Neural crest cell (in vitro differentiated cells): Measurements from ENCODE around the gene AKT3. TPM values are rescaled to one million over a fixed set of nuclear protein-coding genes. Genes with fewer than 3 reads are reported as not detected.

Experiments
- DNase-seq: peaks from one replicate; pipeline ENCODE4 v3.0.0; 2021; ENCODE audit warnings: low read depth, mixed read lengths, low spot score
- H3K27ac Mint-ChIP-seq: one replicate; pipeline ENCODE4 v1.8.0; 2021; ENCODE audit warnings: mild to moderate bottlenecking, mixed read lengths; ENCODE audit not compliant: unreplicated experiment
- H3K27me3 Mint-ChIP-seq: 2 replicates; pipeline ENCODE4 v1.8.0; 2021; ENCODE audit warnings: low read depth, mild to moderate bottlenecking, mixed read lengths
- H3K36me3 Mint-ChIP-seq: 2 replicates; pipeline ENCODE4 v1.8.0; 2021; ENCODE audit warnings: low read depth, mild to moderate bottlenecking, mixed read lengths
- H3K4me1 Mint-ChIP-seq: 2 replicates; pipeline ENCODE4 v1.8.0; 2021; ENCODE audit warnings: mixed read lengths
- H3K4me3 Mint-ChIP-seq: one replicate; pipeline ENCODE4 v1.8.0; 2021; ENCODE audit warnings: mild to moderate bottlenecking, mixed read lengths
- H3K9me3 Mint-ChIP-seq: 2 replicates; pipeline ENCODE4 v1.8.0; 2021; ENCODE audit warnings: mixed read lengths
- total RNA-seq: library from RNA; stranded (reverse); gene quantifications from 2 replicates; pipeline ENCODE4 v1.2.1, GENCODE V29; 2021
- TF ChIP-seq, protein P1 (sequence below): fragments of 200-600 bp; sonication (generic); conservative IDR thresholded peaks from 2 replicates; pipeline ENCODE4 v1.5.0; 2021; ENCODE audit warnings: antibody characterized with exemption, mild to moderate bottlenecking

The AKT3 gene
- total RNA-seq, 1 donor from 2014 or later, result 38.2 TPM

DNA sequence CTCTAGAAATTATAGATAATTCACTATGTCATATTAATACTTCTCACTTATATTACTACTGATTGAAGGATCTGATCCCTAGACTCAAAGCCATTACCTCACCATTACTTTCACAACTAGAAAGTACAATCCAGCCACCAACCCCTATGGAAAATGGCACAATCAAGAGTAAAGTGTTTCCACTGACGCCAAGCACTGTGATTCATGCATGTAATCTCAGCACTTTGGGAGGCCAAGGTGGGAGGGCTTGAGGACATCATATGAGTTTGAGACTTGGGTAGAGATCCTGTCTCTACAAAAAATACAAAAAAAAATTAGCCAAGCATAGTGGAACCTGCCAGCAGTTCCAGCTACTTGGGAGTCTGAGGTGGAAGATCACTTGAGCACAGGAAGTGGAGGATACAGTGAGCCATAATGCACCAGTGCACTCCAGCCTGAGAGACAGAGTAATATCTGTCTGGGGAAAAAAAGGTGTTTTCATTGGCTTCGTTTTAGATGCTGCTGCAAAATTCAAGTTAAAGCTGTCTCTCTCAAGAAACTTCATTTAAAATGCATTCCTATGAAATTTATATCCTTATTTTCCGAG is 126.5 kb downstream of the AKT3 start:
- DNase-seq, result no peak
- TF ChIP-seq, protein P1, sequence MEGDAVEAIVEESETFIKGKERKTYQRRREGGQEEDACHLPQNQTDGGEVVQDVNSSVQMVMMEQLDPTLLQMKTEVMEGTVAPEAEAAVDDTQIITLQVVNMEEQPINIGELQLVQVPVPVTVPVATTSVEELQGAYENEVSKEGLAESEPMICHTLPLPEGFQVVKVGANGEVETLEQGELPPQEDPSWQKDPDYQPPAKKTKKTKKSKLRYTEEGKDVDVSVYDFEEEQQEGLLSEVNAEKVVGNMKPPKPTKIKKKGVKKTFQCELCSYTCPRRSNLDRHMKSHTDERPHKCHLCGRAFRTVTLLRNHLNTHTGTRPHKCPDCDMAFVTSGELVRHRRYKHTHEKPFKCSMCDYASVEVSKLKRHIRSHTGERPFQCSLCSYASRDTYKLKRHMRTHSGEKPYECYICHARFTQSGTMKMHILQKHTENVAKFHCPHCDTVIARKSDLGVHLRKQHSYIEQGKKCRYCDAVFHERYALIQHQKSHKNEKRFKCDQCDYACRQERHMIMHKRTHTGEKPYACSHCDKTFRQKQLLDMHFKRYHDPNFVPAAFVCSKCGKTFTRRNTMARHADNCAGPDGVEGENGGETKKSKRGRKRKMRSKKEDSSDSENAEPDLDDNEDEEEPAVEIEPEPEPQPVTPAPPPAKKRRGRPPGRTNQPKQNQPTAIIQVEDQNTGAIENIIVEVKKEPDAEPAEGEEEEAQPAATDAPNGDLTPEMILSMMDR, result no peak
- Mint-ChIP-seq H3K4me1 (peaks cover 37% of the 10 kb centered on the region), H3K9me3 (peaks cover 4% of the 10 kb centered on the region), H3K27me3 (no peaks in the 10 kb centered on the region), H3K36me3 (peaks cover 10% of the 10 kb centered on the region), H3K27ac (no peak overlapping the region), H3K4me3 (no peak overlapping the region)

DNA sequence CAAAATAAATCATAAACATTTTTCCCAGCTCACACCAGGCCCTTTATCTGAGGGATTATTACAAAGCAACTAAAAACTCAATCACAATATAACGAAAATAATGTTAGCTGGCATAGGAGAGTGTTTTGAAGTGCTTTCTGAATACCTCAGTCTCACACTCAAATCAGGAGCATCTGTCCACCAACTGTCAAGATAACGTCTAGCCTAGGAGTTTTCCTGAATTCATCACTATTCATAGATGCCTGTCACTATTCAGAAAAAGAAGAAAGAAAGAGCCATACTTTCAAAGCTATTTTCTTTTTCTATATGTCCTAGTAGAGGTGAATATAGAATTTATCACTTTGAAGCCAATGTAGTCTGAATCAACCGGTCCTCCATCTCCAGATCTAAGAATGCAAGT is 127.0 kb downstream of the AKT3 start:
- H3K4me3 Mint-ChIP-seq, result no peak overlapping the region
- peaks cover 10% of the 10 kb centered on the region for H3K36me3 Mint-ChIP-seq
- TF ChIP-seq, protein P1, result no peak
- peaks cover 37% of the 10 kb centered on the region for H3K4me1 Mint-ChIP-seq
- no peaks in the 10 kb centered on the region for H3K27me3 Mint-ChIP-seq
- DNase-seq, result no peak
- H3K9me3 Mint-ChIP-seq, result peaks cover 4% of the 10 kb centered on the region
- no peak overlapping the region for H3K27ac Mint-ChIP-seq

DNA sequence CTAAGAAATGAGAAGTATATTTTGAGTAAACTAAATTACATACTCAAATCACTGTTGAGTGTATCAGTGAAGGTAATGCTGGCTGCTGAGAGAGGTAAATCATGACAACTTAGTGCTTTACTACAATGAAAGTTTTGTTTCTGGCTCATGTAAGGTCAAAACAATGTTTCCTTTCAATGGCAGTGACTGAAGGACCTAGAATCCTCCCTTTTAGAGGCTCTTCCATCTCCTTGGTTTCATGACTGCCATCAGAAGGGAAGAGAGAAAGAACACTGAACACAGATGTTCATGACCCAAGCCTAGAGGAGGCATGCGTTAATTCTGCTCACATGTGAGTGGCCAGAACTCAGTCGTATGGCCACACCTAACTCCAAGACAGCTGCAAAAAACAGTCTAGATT is 130.6 kb downstream of the AKT3 start:
- DNase-seq, result no peak
- peak overlapping the region; percentile 13 for H3K4me3 Mint-ChIP-seq
- peak overlapping the region; percentile 43 for H3K27ac Mint-ChIP-seq
- H3K27me3 Mint-ChIP-seq, result no peaks in the 10 kb centered on the region
- peaks cover 10% of the 10 kb centered on the region for H3K36me3 Mint-ChIP-seq
- peaks cover 50% of the 10 kb centered on the region for H3K4me1 Mint-ChIP-seq
- TF ChIP-seq, protein P1, result no peak
- peaks cover 2% of the 10 kb centered on the region for H3K9me3 Mint-ChIP-seq

DNA sequence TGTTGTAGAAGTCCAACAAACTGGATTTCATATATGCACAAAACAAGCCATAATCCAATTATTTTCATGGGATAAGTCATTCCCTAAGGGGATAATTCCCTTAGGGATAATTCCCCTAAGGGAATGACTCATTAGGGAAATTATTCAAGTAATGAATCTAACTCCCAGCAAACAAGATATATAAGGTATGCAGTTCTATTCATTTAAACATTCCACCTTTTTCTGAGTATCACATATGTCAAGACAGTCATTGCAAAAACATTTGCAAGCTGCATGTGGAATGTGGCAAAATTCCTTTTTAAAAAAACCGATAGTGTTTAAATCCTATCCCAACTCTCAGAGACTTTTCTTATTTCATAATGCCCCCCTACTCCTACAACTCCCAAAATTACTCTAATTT is 131.2 kb downstream of the AKT3 start:
- TF ChIP-seq, protein P1, result no peak
- Mint-ChIP-seq H3K36me3 (peaks cover 10% of the 10 kb centered on the region), H3K9me3 (peaks cover 2% of the 10 kb centered on the region), H3K27me3 (no peaks in the 10 kb centered on the region), H3K4me3 (no peak overlapping the region), H3K27ac (no peak overlapping the region), H3K4me1 (peaks cover 55% of the 10 kb centered on the region)
- DNase-seq, result no peak

DNA sequence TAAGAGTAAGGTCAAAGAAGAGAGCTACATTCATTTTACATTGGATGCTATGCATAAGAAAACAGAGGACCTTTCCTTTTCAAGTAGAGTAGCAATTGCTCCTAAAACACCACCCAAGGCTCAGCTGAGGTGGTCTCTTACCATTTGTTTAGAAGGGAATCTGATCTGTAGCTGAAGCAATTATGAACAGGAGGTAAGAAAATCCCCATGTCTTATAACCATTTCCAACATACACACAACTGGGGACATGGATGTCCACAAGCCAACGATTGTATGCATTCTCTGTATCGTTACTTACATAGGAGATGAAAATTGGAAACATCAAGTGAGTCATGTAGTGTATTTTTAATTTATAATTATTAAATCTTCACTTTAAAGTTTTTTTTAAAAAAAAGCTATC is 132.0 kb downstream of the AKT3 start:
- Mint-ChIP-seq H3K4me1 (peaks cover 55% of the 10 kb centered on the region), H3K27me3 (no peaks in the 10 kb centered on the region), H3K4me3 (no peak overlapping the region), H3K27ac (no peak overlapping the region), H3K9me3 (peaks cover 2% of the 10 kb centered on the region), H3K36me3 (peaks cover 10% of the 10 kb centered on the region)
- DNase-seq, result no peak
- TF ChIP-seq, protein P1, result no peak
